Naive B cell (primary cell): Measurements from ENCODE around the gene EZH1. TPM values are rescaled to one million over a fixed set of nuclear protein-coding genes. Genes with fewer than 3 reads are reported as not detected.

Source experiments
- ATAC-seq, 2 donors: fragments of 150-1000 bp; cut with Tn5 transposase; 2 replicates each; pipeline ENCODE4 v1.10.0; 2021; ENCODE audit warnings: low read depth in 2 of 2, mild to moderate bottlenecking in 2 of 2, moderate library complexity in 2 of 2
- DNase-seq: peaks from one replicate; pipeline ENCODE4 v3.0.0; 2022
- H3K27ac Mint-ChIP-seq, 6 donors: one replicate each; pipeline ENCODE4 v1.8.0; 2020 to 2022; ENCODE audit warnings: mild to moderate bottlenecking in 6 of 6, mixed read lengths in 6 of 6, moderate library complexity in 5 of 6, inconsistent platforms in 2 of 6
- H3K27me3 Mint-ChIP-seq, 3 donors: one replicate each; pipeline ENCODE4 v1.8.0; 2021 to 2022; ENCODE audit warnings: mixed read lengths in 3 of 3, mild to moderate bottlenecking in 1 of 3
- H3K36me3 Mint-ChIP-seq, 2 donors: one replicate each; pipeline ENCODE4 v1.8.0; 2020 to 2022; ENCODE audit warnings: mixed read lengths in 2 of 2, inconsistent platforms in 1 of 2, mild to moderate bottlenecking in 1 of 2
- H3K4me1 Mint-ChIP-seq, 3 donors: one replicate each; pipeline ENCODE4 v1.8.0; 2020 to 2022; ENCODE audit warnings: mixed read lengths in 3 of 3, inconsistent platforms in 1 of 3, mild to moderate bottlenecking in 1 of 3, moderate library complexity in 1 of 3
- H3K4me3 Mint-ChIP-seq, 8 donors: one replicate each; pipeline ENCODE4 v1.8.0; 2020 to 2022; ENCODE audit warnings: mild to moderate bottlenecking in 8 of 8, mixed read lengths in 8 of 8, moderate library complexity in 8 of 8, inconsistent platforms in 2 of 8
- H3K9me3 Mint-ChIP-seq, 7 donors: one replicate each; pipeline ENCODE4 v1.8.0; 2020 to 2022; ENCODE audit warnings: mixed read lengths in 7 of 7, mild to moderate bottlenecking in 5 of 7, inconsistent platforms in 2 of 7, moderate library complexity in 1 of 7
- polyA plus RNA-seq, 6 donors: library from polyadenylated mRNA; unstranded; fragments of 300-500 nt; fragmentation: Illumina TruSeq; gene quantifications; one replicate each; pipeline ENCODE4 v1.2.3, GENCODE V29; 2021; ENCODE audit warnings: low read depth in 6 of 6

EZH1 gene
- polyA plus RNA-seq, 6 donors from 2014 or later = 8.2 to 63.4 (median 47.3) TPM

DNA sequence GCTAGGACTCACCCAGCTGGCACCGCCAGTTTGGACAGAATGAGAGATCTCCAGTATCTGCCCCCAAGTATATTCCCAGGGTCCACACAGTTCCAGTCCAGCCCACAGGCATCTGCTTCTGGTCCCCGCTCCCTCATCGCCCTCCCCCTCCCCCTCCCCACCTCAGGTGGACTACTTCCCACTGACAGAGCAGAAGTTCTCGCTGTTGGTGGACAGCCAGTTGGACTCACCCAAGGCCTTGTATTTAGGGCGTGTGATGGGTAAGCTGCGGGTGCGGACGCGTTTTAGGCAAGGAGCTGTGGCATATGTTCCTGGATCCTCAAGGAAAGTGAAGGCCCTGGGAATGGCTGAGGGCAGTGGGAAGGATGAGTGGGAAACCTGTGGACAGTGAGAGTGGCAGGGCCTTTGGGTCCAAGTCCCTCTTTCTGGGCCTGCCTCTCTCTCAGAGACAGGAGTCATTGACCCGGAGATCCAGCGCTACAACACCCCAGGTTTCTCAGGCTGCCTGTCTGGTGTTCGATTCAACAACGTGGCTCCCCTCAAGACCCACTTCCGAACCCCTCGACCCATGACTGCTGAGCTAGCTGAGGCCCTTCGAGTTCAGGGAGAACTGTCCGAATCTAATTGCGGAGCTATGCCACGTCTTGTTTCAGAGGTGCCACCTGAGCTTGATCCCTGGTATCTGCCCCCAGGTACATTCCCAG is 47.6 kb downstream of the EZH1 start:
- Mint-ChIP-seq H3K36me3 (peaks cover 8 to 11% of the 10 kb centered on the region in 2 donors), H3K4me3 (no peak overlapping the region), H3K9me3 (no peaks in the 10 kb centered on the region), H3K27ac (peak overlapping the region in 1 of 6 donors; percentile 50), H3K4me1 (peaks cover 0 to 10% (median 2%) of the 10 kb centered on the region in 3 donors), H3K27me3 (no peaks in the 10 kb centered on the region)
- no peak for ATAC-seq
- no peak for DNase-seq

DNA sequence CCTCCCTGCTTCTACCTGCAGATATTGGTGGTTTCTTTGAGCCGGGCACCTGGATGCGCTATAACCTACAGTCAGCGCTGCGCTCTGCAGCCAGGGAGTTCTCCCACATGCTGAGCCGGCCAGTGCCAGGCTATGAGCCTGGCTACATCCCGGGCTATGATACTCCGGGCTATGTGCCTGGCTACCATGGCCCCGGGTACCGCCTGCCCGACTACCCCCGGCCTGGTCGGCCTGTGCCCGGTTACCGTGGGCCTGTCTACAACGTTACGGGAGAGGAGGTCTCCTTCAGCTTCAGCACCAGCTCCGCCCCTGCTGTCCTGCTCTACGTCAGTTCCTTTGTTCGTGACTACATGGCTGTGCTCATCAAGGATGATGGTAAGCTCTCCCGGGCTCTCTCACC is 49.3 kb downstream of the EZH1 start:
- ATAC-seq = no peak
- Mint-ChIP-seq H3K4me1 (no peaks in the 10 kb centered on the region), H3K27ac (no peak overlapping the region), H3K4me3 (no peak overlapping the region), H3K9me3 (no peaks in the 10 kb centered on the region), H3K27me3 (no peaks in the 10 kb centered on the region), H3K36me3 (peaks cover 0 to 1% of the 10 kb centered on the region in 2 donors)
- no peak for DNase-seq

DNA sequence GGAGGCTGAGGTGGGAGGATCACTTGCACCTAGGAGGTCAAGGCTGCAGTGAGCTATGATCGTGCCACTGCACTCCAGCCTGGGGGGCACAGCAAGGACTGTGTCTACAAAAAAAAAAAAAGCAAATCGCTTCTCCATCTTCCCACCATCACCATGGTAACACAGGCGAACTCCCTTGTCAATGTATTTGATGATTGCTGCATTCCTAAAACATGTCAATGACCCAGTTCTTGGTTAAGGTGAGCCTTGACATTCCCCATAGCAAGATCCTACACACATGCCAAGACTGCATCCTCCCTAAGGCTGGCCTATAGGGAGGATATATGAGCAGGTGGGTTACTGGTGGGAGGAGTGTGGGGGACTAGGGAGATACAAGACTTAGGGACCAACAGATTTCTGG is 50.3 kb downstream of the EZH1 start:
- no peak for ATAC-seq

DNA sequence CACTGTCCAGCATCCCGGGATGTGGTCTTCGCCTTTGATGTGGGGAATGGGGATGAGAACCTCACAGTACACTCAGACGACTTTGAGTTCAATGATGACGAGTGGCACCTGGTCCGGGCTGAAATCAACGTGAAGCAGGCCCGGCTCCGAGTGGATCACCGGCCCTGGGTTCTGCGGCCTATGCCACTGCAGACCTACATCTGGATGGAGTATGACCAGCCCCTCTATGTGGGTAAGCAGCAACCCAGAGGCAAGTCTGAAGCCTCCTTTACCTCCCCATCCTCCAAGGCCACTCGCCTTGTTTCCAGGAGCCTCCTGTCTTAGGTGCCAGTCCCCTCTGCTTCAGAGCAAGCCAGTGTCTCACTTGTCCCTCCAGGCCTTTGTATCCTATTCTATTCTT is 52.4 kb downstream of the EZH1 start:
- DNase-seq (no peak), ATAC-seq (no peak)
- Mint-ChIP-seq H3K4me1 (peaks cover 0 to 7% (median 0%) of the 10 kb centered on the region in 3 donors), H3K4me3 (no peak overlapping the region), H3K27ac (peak overlapping the region in 1 of 6 donors; percentile 23), H3K9me3 (no peaks in the 10 kb centered on the region), H3K27me3 (no peaks in the 10 kb centered on the region), H3K36me3 (no peaks in the 10 kb centered on the region)

More for the DNA sequence above, 50.3 kb downstream of the EZH1 start:
- Mint-ChIP-seq H3K4me3 (no peak overlapping the region), H3K4me1 (no peaks in the 10 kb centered on the region), H3K27me3 (no peaks in the 10 kb centered on the region), H3K36me3 (no peaks in the 10 kb centered on the region), H3K9me3 (no peaks in the 10 kb centered on the region), H3K27ac (no peak overlapping the region)
- DNase-seq = no peak

DNA sequence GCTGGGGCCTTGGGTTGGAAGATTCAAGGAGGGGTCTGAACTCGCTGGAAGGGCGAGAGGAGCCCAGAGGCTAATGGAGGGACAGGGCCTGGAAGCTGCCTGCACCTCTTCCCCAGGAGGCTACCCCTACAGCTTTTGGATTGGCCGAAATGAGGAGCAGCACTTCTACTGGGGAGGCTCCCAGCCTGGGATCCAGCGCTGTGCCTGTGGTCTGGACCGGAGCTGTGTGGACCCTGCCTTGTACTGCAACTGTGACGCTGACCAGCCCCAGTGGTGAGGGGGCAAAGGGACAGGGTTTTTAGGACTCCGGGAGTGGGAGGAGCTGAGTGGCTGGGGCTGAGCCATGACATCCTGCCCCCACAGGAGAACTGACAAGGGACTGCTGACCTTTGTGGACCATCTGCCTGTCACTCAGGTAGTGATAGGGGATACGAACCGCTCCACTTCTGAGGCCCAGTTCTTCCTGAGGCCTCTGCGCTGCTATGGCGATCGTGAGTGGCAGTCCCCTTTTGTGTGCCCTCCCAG is 53.8 kb downstream of the EZH1 start:
- Mint-ChIP-seq H3K36me3 (no peaks in the 10 kb centered on the region), H3K4me1 (peaks cover 0 to 7% (median 0%) of the 10 kb centered on the region in 3 donors), H3K9me3 (no peaks in the 10 kb centered on the region), H3K4me3 (no peak overlapping the region), H3K27ac (no peak overlapping the region), H3K27me3 (no peaks in the 10 kb centered on the region)
- DNase-seq = no peak
- ATAC-seq = no peak

DNA sequence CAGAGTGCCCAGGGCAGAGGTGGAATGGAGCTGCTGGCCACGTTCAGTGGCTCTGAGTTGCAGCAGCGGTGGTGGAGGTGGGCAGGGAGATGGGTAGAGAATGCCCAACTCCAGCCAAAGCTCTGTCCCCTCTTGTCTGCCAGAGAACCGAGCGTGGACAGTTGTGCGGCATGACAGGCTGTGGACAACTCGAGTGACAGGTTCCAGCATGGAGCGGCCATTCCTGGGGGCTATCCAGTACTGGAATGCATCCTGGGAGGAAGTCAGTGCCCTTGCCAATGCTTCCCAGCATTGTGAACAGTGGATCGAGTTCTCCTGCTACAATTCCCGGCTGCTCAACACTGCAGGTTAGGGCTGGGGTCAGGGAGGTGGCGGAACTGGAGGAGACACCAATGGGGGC is 54.2 kb downstream of the EZH1 start:
- H3K27me3 Mint-ChIP-seq = peaks cover 0 to 2% (median 0%) of the 10 kb centered on the region in 3 donors
- no peak overlapping the region for H3K27ac Mint-ChIP-seq
- no peak overlapping the region for H3K4me3 Mint-ChIP-seq
- H3K4me1 Mint-ChIP-seq = peaks cover 0 to 7% (median 0%) of the 10 kb centered on the region in 3 donors
- ATAC-seq (no peak), DNase-seq (no peak)
- no peaks in the 10 kb centered on the region for H3K36me3 Mint-ChIP-seq
- H3K9me3 Mint-ChIP-seq = no peaks in the 10 kb centered on the region

DNA sequence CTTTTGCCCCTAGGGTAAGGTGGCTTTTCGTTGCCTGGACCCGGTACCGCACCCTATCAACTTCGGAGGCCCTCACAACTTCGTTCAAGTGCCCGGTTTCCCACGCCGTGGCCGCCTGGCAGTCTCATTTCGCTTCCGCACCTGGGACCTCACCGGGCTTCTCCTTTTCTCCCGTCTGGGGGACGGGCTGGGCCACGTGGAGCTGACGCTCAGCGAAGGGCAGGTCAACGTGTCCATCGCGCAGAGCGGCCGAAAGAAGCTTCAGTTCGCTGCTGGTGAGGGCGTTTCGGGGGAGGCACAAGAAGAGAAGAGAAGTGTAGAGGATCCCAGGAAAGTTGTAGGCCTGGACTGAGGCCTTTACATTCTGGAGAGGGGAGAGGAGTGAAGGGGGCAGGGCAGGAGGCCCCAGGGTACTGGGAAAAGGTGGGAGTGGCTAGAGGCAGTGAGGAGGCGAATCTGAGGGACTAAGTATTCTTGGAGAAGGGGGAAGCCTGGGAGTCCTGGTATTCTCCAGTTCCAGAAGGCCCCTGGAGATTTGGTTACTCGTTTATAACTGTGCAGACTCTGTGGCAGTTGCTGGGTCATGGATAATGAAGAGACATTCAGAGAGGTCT is 57.0 kb downstream of the EZH1 start:
- Mint-ChIP-seq H3K27ac (no peak overlapping the region), H3K36me3 (no peaks in the 10 kb centered on the region), H3K4me1 (peaks cover 11 to 14% (median 11%) of the 10 kb centered on the region in 3 donors), H3K9me3 (no peaks in the 10 kb centered on the region), H3K4me3 (no peak overlapping the region), H3K27me3 (peaks cover 0 to 18% (median 3%) of the 10 kb centered on the region in 3 donors)
- ATAC-seq (no peak), DNase-seq (no peak)

DNA sequence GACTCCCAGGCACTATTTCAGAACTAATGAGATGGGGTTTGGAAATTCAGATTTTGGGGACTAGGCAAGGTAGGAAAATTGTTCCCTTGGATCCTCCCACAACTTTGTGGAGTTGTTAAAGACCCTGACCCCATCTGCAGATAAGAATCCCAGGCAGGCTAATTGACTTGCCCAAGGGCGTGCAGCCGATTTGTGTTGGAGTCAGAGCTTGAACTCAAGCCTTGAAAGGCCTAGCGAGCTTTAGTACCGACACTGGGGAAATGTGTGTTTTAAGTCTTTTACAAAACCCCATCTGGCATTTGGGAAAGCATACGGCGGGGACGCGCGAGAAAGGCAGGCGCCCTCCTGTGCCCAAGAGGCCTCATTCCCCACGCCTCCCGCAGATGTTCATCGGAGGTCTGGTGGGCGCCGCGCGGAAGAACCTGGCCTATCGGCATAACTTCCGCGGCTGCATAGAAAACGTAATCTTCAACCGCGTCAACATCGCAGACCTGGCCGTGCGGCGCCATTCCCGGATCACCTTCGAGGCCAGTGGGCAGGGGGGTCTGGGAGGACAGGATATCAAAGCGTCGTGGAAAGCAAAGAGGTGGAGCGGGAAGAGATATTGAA is 58.2 kb downstream of the EZH1 start:
- H3K4me1 Mint-ChIP-seq = peaks cover 23 to 26% (median 23%) of the 10 kb centered on the region in 3 donors

DNA sequence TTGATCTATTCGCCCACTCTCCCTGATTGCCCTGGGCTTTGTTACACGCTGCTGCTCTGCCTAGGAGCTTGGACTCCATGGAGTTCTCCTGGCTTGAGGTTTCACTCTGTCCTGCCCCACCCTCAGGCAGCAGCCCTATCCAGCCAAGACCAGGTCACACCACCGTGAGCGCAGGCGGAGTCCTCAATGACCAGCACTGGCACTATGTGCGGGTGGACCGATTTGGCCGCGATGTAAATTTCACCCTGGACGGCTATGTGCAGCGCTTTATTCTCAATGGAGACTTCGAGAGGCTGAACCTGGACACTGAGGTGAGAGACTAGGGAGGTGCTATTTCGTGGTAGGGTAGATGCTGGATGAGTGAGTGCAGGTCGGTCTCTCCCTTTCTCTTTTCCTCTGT is 59.0 kb downstream of the EZH1 start:
- ATAC-seq (no peak), DNase-seq (no peak)
- Mint-ChIP-seq H3K4me3 (peak overlapping the region in 3 of 8 donors; percentile 16 to 52 (median 42)), H3K4me1 (peaks cover 29 to 30% (median 30%) of the 10 kb centered on the region in 3 donors), H3K9me3 (no peaks in the 10 kb centered on the region), H3K36me3 (no peaks in the 10 kb centered on the region), H3K27ac (peak overlapping the region in 1 of 6 donors; percentile 47), H3K27me3 (peaks cover 10 to 37% (median 22%) of the 10 kb centered on the region in 3 donors)

More for the DNA sequence above, 58.2 kb downstream of the EZH1 start:
- Mint-ChIP-seq H3K9me3 (no peaks in the 10 kb centered on the region), H3K4me3 (no peak overlapping the region), H3K36me3 (no peaks in the 10 kb centered on the region), H3K27me3 (peaks cover 6 to 30% (median 14%) of the 10 kb centered on the region in 3 donors), H3K27ac (no peak overlapping the region)
- DNase-seq = no peak
- no peak for ATAC-seq

DNA sequence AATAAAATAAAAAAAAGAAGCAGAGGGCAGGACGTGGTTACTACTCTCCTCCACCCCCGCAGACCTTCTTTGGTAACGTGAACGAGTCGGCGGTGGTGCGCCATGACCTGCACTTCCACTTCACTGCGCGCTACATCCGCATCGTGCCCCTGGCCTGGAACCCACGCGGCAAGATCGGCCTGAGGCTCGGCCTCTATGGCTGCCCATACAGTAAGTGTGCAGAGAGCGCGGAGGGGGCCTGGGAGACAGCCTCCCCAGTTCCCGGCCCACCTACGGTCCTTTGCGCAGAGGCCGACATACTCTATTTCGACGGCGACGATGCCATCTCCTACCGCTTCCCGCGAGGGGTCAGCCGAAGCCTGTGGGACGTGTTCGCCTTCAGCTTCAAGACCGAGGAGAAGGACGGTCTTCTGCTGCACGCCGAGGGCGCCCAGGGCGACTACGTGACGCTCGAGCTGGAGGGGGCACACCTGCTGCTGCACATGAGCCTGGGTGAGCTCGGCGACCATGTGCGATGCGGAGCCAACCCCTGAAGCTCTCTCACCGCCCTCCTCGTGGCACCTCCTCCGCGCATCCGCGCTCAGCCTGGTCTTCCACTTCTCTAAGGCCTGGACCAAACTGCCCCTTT is 59.8 kb downstream of the EZH1 start:
- DNase-seq (no peak), ATAC-seq (no peak)
- Mint-ChIP-seq H3K27ac (no peak overlapping the region), H3K27me3 (peaks cover 10 to 44% (median 29%) of the 10 kb centered on the region in 3 donors), H3K9me3 (no peaks in the 10 kb centered on the region), H3K4me1 (peaks cover 34 to 35% (median 34%) of the 10 kb centered on the region in 3 donors), H3K4me3 (peak overlapping the region in 1 of 8 donors; percentile 52), H3K36me3 (no peaks in the 10 kb centered on the region)

DNA sequence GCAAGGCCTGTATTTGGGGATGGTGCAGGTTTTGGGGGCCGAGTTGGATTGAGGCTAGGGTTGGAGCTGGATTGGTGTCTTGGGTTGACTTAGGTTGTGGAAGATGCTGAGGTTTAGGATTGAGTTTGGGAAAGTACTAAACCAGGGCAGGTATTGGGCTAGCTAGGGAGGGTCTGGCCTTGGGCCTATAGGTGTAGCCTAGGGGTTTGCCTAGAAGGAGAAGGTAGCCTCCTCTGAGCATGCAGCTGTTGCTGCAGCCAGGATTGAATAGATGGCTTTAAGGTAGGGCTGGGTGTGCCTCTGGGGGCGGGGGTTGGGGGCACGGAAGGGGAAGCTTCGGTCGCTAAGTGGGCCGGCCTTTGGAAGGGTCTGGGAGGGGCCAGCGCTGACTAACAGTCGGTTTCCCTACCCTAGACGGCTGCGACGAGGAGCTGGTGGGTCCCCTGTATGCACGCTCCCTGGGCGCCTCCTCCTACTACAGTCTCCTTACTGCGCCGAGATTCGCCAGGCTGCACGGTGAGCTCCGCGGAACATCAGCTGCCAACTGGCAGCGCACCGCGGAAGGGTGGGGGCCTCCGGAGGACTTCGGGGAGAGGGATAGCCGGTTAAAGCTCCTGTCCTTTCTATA is 61.3 kb downstream of the EZH1 start:
- Mint-ChIP-seq H3K4me3 (peak overlapping the region; percentile 35 to 84 (median 72)), H3K4me1 (peaks cover 42 to 47% (median 47%) of the 10 kb centered on the region in 3 donors), H3K36me3 (no peaks in the 10 kb centered on the region), H3K9me3 (peaks cover 0 to 2% (median 0%) of the 10 kb centered on the region in 7 donors), H3K27me3 (peaks cover 14 to 48% (median 29%) of the 10 kb centered on the region in 3 donors), H3K27ac (peak overlapping the region in 3 of 6 donors; percentile 39 to 54 (median 52))
- peak; percentile 8 to 10 for ATAC-seq
- no peak for DNase-seq

DNA sequence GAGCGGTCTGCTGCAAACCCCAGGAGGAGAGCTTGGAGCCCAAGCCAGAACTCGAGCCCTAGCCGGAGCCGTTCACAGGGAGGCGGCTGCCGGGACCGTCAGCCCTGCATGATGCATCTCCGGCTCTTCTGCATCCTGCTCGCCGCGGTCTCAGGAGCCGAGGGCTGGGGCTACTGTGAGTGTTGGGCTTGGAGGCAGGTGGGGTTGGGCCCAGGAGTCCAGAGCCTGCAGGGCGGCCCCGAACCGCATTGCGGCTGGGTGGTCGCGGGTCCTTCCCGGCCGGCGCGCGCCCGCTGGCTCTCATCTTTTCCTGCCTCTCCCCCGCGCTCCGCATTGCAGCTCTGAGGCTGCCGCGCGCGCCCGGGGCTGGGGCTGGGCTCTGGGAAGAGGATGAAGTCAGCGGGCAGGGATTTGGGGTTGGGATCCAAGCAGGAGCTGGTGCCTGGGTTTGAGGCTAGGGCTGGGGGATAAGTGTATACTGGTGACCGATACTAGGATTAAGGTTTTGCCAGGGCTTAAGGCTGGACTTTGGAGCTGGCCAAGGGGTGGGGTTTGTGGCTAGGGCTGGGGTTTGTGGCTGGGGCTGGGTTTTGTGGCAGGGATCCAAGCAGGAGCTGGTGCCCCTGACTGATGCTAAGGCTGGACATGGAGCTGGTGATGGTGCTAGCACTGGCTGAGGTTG is 62.0 kb downstream of the EZH1 start:
- Mint-ChIP-seq H3K4me3 (peak overlapping the region; percentile 72 to 86 (median 78)), H3K27ac (peak overlapping the region in 2 of 6 donors; percentile 52 to 59), H3K4me1 (peaks cover 45 to 50% (median 48%) of the 10 kb centered on the region in 3 donors), H3K27me3 (peaks cover 14 to 48% (median 29%) of the 10 kb centered on the region in 3 donors), H3K36me3 (no peaks in the 10 kb centered on the region), H3K9me3 (peaks cover 0 to 2% (median 0%) of the 10 kb centered on the region in 7 donors)
- ATAC-seq (no peak), DNase-seq (no peak)
